ENCODE measurements around the gene TTLL10.

The TTLL10 gene, protein sequence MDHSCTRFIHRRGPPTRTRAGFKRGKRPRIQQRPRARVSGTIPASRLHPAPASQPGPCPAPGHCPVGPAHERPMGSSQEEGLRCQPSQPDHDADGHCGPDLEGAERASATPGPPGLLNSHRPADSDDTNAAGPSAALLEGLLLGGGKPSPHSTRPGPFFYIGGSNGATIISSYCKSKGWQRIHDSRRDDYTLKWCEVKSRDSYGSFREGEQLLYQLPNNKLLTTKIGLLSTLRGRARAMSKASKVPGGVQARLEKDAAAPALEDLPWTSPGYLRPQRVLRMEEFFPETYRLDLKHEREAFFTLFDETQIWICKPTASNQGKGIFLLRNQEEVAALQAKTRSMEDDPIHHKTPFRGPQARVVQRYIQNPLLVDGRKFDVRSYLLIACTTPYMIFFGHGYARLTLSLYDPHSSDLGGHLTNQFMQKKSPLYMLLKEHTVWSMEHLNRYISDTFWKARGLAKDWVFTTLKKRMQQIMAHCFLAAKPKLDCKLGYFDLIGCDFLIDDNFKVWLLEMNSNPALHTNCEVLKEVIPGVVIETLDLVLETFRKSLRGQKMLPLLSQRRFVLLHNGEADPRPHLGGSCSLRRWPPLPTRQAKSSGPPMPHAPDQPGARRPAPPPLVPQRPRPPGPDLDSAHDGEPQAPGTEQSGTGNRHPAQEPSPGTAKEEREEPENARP

DNA sequence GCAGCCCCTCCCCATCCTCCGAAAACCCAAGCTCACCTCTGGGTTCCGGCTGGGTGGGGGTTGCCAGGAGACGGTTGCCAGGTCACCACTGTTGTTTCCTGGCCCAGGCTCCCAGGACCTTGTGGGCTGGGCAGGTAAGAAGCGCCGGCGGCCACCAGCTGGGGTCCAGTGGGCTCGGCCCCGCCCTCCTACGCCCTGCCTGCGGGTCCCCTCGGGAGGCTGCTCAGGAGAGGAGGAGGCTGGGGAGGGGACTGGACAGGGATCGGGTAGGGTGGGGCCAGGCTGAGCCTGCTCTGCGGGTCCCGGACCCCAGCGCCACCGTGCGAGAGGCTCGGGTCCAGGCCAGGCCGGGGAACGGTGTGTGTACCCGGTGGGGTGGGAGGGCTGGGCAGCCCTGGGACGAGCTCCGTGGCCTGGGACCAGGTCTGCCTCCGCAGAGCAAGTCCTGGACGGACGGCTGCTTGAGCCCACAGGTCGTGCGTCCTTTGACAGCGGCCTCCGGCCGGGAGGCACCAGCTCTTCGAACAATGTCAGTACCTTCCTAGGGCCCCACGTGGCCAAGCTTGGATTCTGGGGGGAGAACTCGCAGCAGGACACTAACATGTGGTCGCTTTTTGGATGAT is at the start of gene TTLL10:
Gene TTLL10, plus strand, starts transcription at position 88 of the 623 bp plus-strand sequence. CDS start 5,336 bp downstream, outside the sequence.
- POLR2A ChIA-PET, result no interaction called here
- TF ChIP-seq TARDBP (IDR thresholded peaks at IDR 0.05), result no peak
- no peak for TF ChIP-seq CTBP1 (IDR thresholded peaks at IDR 0.05; ENCODE audit: borderline replicate concordance)
- no peak for TF ChIP-seq L3MBTL2 (conservative IDR thresholded peaks at IDR 0.05)
- TF ChIP-seq ARNT (IDR thresholded peaks at IDR 0.05), result no peak
- TF ChIP-seq BHLHE40 (IDR thresholded peaks at IDR 0.05; ENCODE audit: borderline replicate concordance), result no peak
- no peak for TF ChIP-seq FOXM1 (IDR thresholded peaks at IDR 0.05; ENCODE audit: borderline replicate concordance)
- TF ChIP-seq FOXA1 (IDR thresholded peaks at IDR 0.05), result no peak
- TF ChIP-seq SUZ12 (IDR thresholded peaks at IDR 0.05), result no peak
- TF ChIP-seq SP1 (IDR thresholded peaks at IDR 0.05), result no peak
- TF ChIP-seq NFRKB (IDR thresholded peaks at IDR 0.05), result no peak
- TF ChIP-seq, protein P1, sequence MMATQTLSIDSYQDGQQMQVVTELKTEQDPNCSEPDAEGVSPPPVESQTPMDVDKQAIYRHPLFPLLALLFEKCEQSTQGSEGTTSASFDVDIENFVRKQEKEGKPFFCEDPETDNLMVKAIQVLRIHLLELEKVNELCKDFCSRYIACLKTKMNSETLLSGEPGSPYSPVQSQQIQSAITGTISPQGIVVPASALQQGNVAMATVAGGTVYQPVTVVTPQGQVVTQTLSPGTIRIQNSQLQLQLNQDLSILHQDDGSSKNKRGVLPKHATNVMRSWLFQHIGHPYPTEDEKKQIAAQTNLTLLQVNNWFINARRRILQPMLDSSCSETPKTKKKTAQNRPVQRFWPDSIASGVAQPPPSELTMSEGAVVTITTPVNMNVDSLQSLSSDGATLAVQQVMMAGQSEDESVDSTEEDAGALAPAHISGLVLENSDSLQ (IDR thresholded peaks at IDR 0.05), result no peak
- no peak for TF ChIP-seq LEF1 (IDR thresholded peaks at IDR 0.05; ENCODE audit: borderline replicate concordance)
- TF ChIP-seq FOXK2 (IDR thresholded peaks at IDR 0.05), result no peak
- no peak for TF ChIP-seq ELF4 (IDR thresholded peaks at IDR 0.05)
- TF ChIP-seq HDGF (IDR thresholded peaks at IDR 0.05; ENCODE audit: borderline replicate concordance), result no peak
- TF ChIP-seq ZNF384 (IDR thresholded peaks at IDR 0.05), result no peak
- DNase-seq (ENCODE audit: extremely low spot score), result no peak
- CTCF ChIA-PET, result no interaction called here

DNA sequence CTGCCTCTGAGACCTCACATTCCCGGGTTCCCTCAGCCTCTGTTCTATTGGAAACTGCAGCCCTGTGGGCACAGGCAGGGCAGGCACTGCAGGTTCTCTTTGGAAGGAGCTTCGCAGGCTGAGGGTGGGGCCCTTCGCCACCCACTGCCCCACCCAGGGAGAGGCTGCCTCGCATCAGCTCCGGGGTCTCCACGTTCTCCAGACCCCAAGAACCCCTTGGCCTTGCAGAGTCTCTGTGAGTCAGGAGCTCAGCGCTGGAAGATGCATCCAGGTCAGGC is 49.2 kb upstream of the TTLL10 start:
- TF ChIP-seq LEF1 (IDR thresholded peaks at IDR 0.05; ENCODE audit: borderline replicate concordance), result no peak
- no peak for TF ChIP-seq SP1 (IDR thresholded peaks at IDR 0.05)
- TF ChIP-seq L3MBTL2 (conservative IDR thresholded peaks at IDR 0.05), result no peak
- TF ChIP-seq HDGF (IDR thresholded peaks at IDR 0.05; ENCODE audit: borderline replicate concordance), result no peak
- no peak for TF ChIP-seq FOXK2 (IDR thresholded peaks at IDR 0.05)
- DNase-seq (ENCODE audit: extremely low spot score), result no peak
- ChIA-PET POLR2A (interaction anchor here (1.0 kb wide), 1 partner anchor 107 kb away, joined by 3 read pairs; no protein-coding TSS in a partner anchor), CTCF (no interaction called here)

DNA sequence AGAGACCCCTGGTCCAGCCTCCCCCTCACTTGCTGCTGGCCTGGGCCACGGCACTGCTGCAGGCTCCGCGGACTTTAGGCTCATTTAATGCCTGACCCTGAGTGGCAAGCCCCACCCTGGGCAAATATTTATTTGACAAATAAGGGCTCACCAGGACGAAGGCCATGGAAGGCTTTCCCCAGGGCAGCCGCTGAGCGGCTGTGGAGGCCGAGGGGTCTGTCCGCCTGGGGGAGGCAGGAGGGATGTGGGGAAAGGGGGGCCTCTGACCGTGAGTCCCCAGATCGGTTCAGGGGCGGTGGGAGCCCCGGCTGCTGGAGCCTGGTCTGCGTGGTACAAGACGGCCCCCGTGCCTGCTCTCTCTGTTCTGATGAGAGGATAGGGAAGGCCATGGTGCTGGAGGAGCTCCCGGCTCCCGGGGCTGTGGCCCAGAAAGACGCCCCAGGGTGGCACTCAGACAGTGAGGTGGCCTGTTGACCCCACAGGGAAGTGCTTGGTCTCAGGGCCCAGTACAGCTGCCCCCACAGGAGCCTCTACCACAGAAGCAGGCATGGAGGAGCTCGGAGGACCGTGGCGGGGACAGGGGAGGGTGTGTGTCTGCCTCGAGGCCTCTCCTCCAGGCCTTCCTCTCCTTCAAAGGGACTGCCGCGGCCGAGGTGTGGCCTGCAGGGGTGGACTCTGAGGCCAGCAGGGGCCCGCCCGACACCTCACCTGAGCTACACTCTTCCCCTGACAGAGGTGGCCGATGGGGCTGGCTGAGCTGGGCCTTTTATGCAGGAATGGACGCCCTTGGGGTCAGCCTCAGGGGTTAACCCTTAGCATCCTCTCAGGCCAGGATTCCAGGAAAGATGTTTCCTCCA is 48.7 kb upstream of the TTLL10 start:
- POLR2A ChIA-PET, result interaction anchor here (1.0 kb wide), 1 partner anchor 106 kb away, joined by 3 read pairs; no protein-coding TSS in a partner anchor
- CTCF ChIA-PET, result no interaction called here
- TF ChIP-seq FOXA1 (IDR thresholded peaks at IDR 0.05), result no peak
- no peak for TF ChIP-seq NFRKB (IDR thresholded peaks at IDR 0.05)
- no peak for TF ChIP-seq LEF1 (IDR thresholded peaks at IDR 0.05; ENCODE audit: borderline replicate concordance)
- TF ChIP-seq ELF4 (IDR thresholded peaks at IDR 0.05), result no peak
- no peak for TF ChIP-seq FOXM1 (IDR thresholded peaks at IDR 0.05; ENCODE audit: borderline replicate concordance)
- TF ChIP-seq BHLHE40 (IDR thresholded peaks at IDR 0.05; ENCODE audit: borderline replicate concordance), result no peak
- no peak for TF ChIP-seq HDGF (IDR thresholded peaks at IDR 0.05; ENCODE audit: borderline replicate concordance)
- no peak for TF ChIP-seq FOXK2 (IDR thresholded peaks at IDR 0.05)
- no peak for TF ChIP-seq L3MBTL2 (conservative IDR thresholded peaks at IDR 0.05)
- no peak for TF ChIP-seq SP1 (IDR thresholded peaks at IDR 0.05)
- TF ChIP-seq, protein P1 (IDR thresholded peaks at IDR 0.05), result no peak
- TF ChIP-seq TARDBP (IDR thresholded peaks at IDR 0.05), result no peak
- no peak for TF ChIP-seq CTBP1 (IDR thresholded peaks at IDR 0.05; ENCODE audit: borderline replicate concordance)
- no peak for TF ChIP-seq SUZ12 (IDR thresholded peaks at IDR 0.05)
- no peak for TF ChIP-seq ZNF384 (IDR thresholded peaks at IDR 0.05)
- no peak for TF ChIP-seq ARNT (IDR thresholded peaks at IDR 0.05)
- no peak for DNase-seq (ENCODE audit: extremely low spot score)

DNA sequence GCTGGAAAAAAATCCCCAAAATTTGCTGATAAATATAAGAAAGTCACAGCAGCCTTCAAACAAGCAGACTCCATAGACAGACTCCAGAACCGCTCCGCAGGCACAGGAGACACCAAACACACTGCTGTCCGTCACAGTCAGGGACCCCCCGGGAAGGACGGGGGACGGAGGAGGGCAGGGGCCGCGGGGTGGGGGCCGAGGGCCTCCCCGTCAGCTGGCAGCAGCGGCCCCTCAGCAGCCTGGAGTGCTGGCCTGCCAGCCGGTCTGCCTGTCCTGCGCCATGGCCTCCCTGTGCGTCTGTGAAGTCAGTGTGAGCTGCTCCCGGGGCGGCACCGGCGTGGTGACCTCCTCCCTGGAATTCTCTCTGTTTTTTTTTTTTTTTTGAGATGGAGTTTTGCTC is 47.7 kb upstream of the TTLL10 start:
- ChIA-PET CTCF (no interaction called here), POLR2A (no interaction called here)
- TF ChIP-seq, protein P1 (IDR thresholded peaks at IDR 0.05), result no peak
- TF ChIP-seq SP1 (IDR thresholded peaks at IDR 0.05) (no peak), FOXA1 (IDR thresholded peaks at IDR 0.05) (no peak), ARNT (IDR thresholded peaks at IDR 0.05) (no peak), HDGF (IDR thresholded peaks at IDR 0.05; ENCODE audit: borderline replicate concordance) (no peak), SUZ12 (IDR thresholded peaks at IDR 0.05) (no peak), TARDBP (IDR thresholded peaks at IDR 0.05) (no peak), BHLHE40 (IDR thresholded peaks at IDR 0.05; ENCODE audit: borderline replicate concordance) (no peak), ZNF384 (IDR thresholded peaks at IDR 0.05) (no peak), FOXK2 (IDR thresholded peaks at IDR 0.05) (no peak), ELF4 (IDR thresholded peaks at IDR 0.05) (no peak), LEF1 (IDR thresholded peaks at IDR 0.05; ENCODE audit: borderline replicate concordance) (no peak)
- DNase-seq (ENCODE audit: extremely low spot score), result no peak

All from HEK293T (cell line).